ENCODE data around the gene ADCY9. TPM values are rescaled to one million over a fixed set of nuclear protein-coding genes. Genes with fewer than 3 reads are reported as not detected.

ADCY9 gene
- total and polyA plus RNA-seq, 2 experiments from 2014 or later, result 2.2 to 18.3 TPM

DNA sequence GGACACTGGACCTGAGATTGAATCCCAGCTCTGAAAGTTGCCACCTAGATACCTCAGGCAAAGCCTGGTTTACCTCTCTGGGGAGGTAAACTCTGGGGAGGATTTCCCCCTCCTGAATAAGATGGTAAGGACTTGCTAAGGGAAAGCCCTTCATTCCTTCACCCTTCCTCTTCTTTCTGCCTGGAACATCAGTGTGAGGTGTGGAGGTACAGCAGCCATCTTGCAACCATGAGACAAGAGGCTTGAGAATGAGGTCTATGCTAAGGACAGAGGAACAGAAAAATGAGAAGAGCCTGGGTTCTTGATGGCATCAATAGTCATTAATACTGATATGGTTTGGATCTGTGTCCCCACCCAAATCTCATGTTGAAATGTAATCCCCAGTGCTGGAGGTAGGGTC lies 23.7 kb upstream of the ADCY9 start (continued):
- TF ChIP-seq, protein P1, sequence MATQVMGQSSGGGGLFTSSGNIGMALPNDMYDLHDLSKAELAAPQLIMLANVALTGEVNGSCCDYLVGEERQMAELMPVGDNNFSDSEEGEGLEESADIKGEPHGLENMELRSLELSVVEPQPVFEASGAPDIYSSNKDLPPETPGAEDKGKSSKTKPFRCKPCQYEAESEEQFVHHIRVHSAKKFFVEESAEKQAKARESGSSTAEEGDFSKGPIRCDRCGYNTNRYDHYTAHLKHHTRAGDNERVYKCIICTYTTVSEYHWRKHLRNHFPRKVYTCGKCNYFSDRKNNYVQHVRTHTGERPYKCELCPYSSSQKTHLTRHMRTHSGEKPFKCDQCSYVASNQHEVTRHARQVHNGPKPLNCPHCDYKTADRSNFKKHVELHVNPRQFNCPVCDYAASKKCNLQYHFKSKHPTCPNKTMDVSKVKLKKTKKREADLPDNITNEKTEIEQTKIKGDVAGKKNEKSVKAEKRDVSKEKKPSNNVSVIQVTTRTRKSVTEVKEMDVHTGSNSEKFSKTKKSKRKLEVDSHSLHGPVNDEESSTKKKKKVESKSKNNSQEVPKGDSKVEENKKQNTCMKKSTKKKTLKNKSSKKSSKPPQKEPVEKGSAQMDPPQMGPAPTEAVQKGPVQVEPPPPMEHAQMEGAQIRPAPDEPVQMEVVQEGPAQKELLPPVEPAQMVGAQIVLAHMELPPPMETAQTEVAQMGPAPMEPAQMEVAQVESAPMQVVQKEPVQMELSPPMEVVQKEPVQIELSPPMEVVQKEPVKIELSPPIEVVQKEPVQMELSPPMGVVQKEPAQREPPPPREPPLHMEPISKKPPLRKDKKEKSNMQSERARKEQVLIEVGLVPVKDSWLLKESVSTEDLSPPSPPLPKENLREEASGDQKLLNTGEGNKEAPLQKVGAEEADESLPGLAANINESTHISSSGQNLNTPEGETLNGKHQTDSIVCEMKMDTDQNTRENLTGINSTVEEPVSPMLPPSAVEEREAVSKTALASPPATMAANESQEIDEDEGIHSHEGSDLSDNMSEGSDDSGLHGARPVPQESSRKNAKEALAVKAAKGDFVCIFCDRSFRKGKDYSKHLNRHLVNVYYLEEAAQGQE (IDR thresholded peaks at IDR 0.05; ENCODE audit: unreplicated experiment), result no peak
- TF ChIP-seq JUNB (IDR thresholded peaks at IDR 0.05; ENCODE audit: unreplicated experiment) (no peak), NANOG (IDR thresholded peaks at IDR 0.05; ENCODE audit: borderline replicate concordance) (no peak), STAT1 (IDR thresholded peaks at IDR 0.05; ENCODE audit: unreplicated experiment) (no peak)

DNA sequence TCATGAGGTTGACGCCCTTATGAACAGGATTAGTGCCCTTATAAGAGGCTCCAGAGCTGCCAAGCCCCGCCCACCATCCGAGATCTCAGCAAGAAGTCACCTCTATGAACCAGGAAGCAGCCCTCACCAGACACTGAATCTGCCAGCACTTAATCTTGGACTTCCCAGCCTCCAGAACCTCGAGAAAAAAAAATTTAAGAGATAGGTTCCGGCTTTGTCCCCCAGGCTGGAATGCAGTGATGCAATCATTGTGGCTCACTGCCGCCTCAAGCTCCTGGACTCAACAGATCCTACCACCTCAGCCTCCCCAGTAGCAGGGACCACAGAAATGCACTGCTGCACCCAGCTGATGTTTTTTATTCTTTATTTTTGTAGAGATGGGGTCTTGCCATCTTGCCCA lies 22.5 kb upstream of the ADCY9 start:
- Mint-ChIP-seq H3K9me3 (peaks cover 10% of the 10 kb centered on the region), H3K27ac (no peak overlapping the region), H3K36me3 (ENCODE audit: low read depth) (no peaks in the 10 kb centered on the region), H3K27me3 (ENCODE audit: insufficient read depth, low read depth, poor library complexity) (peaks cover 6% of the 10 kb centered on the region), H3K4me1 (peaks cover 10% of the 10 kb centered on the region; the same call in 2 of the 3 replicates), H3K4me3 (no peak overlapping the region)
- Histone ChIP-seq H3K36me3 (ENCODE audit: insufficient read depth) (no peaks in the 10 kb centered on the region), H3K4me1 (ENCODE audit: insufficient read depth) (no peaks in the 10 kb centered on the region), H3K4me3 (no peak overlapping the region), H3K27ac (ENCODE audit: low read depth) (no peak overlapping the region), H4K20me1 (replicated peaks; ENCODE audit: insufficient read depth) (no peaks in the 10 kb centered on the region), H3K79me2 (replicated peaks; ENCODE audit: insufficient read depth) (no peaks in the 10 kb centered on the region), H3K4me2 (no peak overlapping the region), H3K27me3 (ENCODE audit: insufficient read depth) (no peaks in the 10 kb centered on the region; the same call in 1 of the 2 replicates), H2AFZ (no peak overlapping the region), H3F3A (replicated peaks; ENCODE audit: low read depth) (no peaks in the 10 kb centered on the region), H3K9me2 (ENCODE audit: insufficient read depth) (peaks cover 7% of the 10 kb centered on the region; the same call in 1 of the 2 replicates)
- ATAC-seq, result no peak
- DNase-seq (ENCODE audit: low spot score), result no peak
- no peak for TF ChIP-seq NANOG (IDR thresholded peaks at IDR 0.05; ENCODE audit: borderline replicate concordance)
- TF ChIP-seq, protein P1 (IDR thresholded peaks at IDR 0.05; ENCODE audit: unreplicated experiment), result no peak
- TF ChIP-seq POLR2AphosphoS5 (IDR thresholded peaks at IDR 0.05; ENCODE audit: low read depth), result no peak
- no peak for TF ChIP-seq CREB1 (CRISPR knock-in tag; IDR thresholded peaks at IDR 0.05; ENCODE audit: low read depth)
- no peak for TF ChIP-seq ZNF331 (CRISPR knock-in tag; IDR thresholded peaks at IDR 0.05; ENCODE audit: low read depth)
- no peak for TF ChIP-seq JUNB (IDR thresholded peaks at IDR 0.05; ENCODE audit: unreplicated experiment)
- TF ChIP-seq, protein P2, sequence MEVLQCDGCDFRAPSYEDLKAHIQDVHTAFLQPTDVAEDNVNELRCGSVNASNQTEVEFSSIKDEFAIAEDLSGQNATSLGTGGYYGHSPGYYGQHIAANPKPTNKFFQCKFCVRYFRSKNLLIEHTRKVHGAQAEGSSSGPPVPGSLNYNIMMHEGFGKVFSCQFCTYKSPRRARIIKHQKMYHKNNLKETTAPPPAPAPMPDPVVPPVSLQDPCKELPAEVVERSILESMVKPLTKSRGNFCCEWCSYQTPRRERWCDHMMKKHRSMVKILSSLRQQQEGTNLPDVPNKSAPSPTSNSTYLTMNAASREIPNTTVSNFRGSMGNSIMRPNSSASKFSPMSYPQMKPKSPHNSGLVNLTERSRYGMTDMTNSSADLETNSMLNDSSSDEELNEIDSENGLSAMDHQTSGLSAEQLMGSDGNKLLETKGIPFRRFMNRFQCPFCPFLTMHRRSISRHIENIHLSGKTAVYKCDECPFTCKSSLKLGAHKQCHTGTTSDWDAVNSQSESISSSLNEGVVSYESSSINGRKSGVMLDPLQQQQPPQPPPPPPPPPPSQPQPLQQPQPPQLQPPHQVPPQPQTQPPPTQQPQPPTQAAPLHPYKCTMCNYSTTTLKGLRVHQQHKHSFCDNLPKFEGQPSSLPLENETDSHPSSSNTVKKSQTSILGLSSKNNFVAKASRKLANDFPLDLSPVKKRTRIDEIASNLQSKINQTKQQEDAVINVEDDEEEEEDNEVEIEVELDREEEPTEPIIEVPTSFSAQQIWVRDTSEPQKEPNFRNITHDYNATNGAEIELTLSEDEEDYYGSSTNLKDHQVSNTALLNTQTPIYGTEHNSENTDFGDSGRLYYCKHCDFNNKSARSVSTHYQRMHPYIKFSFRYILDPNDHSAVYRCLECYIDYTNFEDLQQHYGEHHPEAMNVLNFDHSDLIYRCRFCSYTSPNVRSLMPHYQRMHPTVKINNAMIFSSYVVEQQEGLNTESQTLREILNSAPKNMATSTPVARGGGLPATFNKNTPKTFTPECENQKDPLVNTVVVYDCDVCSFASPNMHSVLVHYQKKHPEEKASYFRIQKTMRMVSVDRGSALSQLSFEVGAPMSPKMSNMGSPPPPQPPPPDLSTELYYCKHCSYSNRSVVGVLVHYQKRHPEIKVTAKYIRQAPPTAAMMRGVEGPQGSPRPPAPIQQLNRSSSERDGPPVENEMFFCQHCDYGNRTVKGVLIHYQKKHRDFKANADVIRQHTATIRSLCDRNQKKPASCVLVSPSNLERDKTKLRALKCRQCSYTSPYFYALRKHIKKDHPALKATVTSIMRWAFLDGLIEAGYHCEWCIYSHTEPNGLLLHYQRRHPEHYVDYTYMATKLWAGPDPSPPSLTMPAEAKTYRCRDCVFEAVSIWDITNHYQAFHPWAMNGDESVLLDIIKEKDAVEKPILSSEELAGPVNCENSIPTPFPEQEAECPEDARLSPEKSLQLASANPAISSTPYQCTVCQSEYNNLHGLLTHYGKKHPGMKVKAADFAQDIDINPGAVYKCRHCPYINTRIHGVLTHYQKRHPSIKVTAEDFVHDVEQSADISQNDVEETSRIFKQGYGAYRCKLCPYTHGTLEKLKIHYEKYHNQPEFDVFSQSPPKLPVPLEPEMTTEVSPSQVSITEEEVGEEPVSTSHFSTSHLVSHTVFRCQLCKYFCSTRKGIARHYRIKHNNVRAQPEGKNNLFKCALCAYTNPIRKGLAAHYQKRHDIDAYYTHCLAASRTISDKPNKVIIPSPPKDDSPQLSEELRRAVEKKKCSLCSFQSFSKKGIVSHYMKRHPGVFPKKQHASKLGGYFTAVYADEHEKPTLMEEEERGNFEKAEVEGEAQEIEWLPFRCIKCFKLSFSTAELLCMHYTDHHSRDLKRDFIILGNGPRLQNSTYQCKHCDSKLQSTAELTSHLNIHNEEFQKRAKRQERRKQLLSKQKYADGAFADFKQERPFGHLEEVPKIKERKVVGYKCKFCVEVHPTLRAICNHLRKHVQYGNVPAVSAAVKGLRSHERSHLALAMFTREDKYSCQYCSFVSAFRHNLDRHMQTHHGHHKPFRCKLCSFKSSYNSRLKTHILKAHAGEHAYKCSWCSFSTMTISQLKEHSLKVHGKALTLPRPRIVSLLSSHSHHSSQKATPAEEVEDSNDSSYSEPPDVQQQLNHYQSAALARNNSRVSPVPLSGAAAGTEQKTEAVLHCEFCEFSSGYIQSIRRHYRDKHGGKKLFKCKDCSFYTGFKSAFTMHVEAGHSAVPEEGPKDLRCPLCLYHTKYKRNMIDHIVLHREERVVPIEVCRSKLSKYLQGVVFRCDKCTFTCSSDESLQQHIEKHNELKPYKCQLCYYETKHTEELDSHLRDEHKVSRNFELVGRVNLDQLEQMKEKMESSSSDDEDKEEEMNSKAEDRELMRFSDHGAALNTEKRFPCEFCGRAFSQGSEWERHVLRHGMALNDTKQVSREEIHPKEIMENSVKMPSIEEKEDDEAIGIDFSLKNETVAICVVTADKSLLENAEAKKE (CRISPR knock-in tag; IDR thresholded peaks at IDR 0.05), result no peak
- no peak for TF ChIP-seq STAT1 (IDR thresholded peaks at IDR 0.05; ENCODE audit: unreplicated experiment)
- TF ChIP-seq, protein P3, sequence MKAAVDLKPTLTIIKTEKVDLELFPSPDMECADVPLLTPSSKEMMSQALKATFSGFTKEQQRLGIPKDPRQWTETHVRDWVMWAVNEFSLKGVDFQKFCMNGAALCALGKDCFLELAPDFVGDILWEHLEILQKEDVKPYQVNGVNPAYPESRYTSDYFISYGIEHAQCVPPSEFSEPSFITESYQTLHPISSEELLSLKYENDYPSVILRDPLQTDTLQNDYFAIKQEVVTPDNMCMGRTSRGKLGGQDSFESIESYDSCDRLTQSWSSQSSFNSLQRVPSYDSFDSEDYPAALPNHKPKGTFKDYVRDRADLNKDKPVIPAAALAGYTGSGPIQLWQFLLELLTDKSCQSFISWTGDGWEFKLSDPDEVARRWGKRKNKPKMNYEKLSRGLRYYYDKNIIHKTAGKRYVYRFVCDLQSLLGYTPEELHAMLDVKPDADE (IDR thresholded peaks at IDR 0.05), result no peak
- no peak for TF ChIP-seq EZH2 (IDR thresholded peaks at IDR 0.05; ENCODE audit: low read depth, unreplicated experiment)

Data from GM23338 (cell line).